Activated T-helper 1 cell treated with anti-CD3 and anti-CD28 coated beads, Interleukin-2, amount 50 U/mL, for 16 hours (primary cell): ENCODE measurements around the gene SLAIN1.

Source experiments
- DNase-seq, 2 donors: peaks; one replicate each; pipeline ENCODE4 v3.0.0-alpha.2; 2020; ENCODE audit warnings: low read depth in 1 of 2, low spot score in 1 of 2

SLAIN1 gene

GRCh38 chr13:77714119-77714755 lies 16.8 kb downstream of the SLAIN1 start:
- DNase-seq: no peak

DNA sequence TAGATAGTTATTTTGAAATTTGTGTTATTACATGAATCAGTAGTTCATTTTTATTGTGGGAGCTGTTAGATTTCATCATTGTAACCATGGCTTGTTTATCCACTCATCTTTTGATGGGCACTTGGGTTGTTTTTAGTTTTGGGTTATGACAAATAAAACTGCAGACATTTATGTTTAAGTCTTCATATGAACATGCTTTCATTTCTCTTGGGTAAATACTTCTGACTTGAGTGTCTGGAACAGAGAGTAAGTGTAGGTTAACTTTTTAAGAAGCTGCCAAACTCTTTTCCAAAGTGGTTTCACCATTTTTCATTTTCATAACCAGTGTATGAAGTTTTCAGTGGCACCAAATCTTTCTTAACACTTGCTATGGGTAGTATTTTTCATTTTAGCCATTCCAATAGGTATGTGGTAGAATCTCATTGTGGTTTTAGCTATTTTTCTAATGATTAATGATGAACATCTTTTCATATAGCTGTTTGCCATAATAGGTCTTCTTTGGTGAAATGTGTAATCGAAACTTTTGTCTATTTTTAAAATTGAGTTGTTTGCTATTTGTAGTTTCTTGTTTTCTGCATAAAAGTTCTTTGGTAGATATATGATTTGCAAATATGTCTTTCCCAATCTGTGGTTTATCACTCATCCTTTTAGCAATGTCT lies 17.9 kb downstream of the SLAIN1 start:
- DNase-seq: no peak

DNA sequence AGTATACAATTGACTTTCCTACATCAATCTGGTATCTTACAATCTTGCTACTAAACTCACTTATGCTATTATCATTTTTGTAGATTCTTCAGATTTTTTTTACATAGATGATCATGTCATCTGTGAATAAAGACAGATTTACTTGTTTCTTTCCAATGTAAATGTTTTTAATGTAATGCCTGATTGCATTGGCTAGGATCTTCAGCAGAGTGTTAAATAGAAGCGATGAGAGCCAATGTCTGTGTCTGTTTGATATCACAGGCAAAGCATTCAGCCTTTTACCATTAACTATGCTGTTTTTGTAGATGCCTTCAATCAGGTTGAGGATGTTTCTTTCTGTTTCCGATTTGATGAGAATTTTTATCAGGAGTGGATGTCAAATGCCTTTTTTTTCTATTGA lies 19.2 kb downstream of the SLAIN1 start:
- no peak for DNase-seq

DNA sequence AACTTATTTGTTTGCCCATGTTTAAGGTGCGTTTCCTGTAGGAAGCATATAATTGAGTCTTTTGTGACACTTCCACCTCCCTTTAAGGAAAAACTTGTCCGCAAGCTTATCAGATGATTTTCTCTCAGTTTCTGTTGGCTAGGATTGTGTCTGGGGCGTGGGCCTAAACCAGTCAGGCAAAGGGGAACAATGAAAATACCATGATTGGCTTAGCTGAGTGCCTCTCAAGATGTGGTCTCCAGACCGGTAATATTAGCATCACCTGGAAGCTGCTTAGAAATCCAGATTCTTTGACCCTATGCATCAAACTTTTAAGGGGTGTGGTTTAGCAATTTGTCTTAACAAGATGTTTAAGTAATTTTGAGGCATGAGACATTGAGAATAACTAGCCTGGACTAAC lies 20.0 kb downstream of the SLAIN1 start:
- no peak for DNase-seq

DNA sequence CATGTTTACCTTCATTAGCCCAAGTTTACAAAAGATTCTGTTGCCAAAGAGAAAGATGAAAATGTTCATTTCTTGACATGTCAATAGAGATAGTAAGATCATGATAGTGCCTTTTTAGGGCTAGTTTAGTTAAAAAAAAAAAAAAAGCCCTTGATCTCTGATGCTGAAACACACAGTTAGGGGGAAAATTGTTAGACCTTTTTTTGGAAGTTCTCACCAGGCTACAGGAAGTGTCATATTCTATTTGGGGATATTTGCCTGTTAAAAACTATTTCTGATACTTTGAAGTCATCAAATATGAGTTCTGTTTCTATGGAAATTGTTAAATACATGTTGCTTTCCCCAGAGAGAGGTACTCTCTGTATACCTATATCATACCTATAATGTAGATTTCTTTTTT lies 21.6 kb downstream of the SLAIN1 start:
- no peak for DNase-seq

DNA sequence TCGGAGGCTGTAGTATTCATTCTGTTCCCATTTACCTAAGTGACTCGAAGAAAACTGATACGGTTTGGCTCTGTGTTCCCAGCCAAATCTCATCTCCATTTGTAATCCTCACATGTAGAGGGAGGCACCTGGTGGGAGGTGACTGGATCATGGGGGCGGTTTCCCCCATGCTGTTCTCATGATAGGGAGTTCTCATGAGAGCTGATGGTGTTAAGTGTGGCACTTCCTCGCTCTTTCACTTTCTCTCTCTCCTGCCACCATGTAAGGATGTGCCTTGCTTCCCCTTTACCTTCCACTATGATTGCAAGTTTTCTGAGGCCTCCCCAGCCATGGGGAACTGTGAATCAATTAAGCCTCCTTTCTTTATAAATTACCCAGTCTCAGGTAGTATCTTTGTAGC lies 23.5 kb downstream of the SLAIN1 start:
- no peak for DNase-seq

GRCh38 chr13:77724092-77724491 lies 26.6 kb downstream of the SLAIN1 start:
- no peak for DNase-seq

DNA sequence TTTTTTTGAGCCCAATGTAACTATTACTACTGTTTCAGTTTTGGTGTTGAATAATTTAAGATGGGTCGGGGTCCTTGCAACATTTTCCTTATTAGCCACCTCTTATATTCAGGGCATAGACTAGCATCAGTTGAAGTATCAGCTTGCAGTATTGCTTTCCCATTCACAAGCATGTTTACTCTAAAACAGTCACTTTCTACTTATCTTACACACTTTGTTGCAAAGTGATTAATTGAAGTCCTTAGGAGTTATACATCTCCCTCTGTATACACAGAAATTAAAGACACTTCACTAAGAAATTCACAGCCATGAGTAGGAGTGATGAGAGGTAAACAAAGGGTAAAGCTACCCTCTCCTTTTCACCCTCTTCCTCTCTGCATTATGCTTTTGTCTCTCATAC lies 27.6 kb downstream of the SLAIN1 start:
- DNase-seq: no peak

GRCh38 chr13:77728265-77729125 lies 31.0 kb downstream of the SLAIN1 start:
- DNase-seq: no peak

DNA sequence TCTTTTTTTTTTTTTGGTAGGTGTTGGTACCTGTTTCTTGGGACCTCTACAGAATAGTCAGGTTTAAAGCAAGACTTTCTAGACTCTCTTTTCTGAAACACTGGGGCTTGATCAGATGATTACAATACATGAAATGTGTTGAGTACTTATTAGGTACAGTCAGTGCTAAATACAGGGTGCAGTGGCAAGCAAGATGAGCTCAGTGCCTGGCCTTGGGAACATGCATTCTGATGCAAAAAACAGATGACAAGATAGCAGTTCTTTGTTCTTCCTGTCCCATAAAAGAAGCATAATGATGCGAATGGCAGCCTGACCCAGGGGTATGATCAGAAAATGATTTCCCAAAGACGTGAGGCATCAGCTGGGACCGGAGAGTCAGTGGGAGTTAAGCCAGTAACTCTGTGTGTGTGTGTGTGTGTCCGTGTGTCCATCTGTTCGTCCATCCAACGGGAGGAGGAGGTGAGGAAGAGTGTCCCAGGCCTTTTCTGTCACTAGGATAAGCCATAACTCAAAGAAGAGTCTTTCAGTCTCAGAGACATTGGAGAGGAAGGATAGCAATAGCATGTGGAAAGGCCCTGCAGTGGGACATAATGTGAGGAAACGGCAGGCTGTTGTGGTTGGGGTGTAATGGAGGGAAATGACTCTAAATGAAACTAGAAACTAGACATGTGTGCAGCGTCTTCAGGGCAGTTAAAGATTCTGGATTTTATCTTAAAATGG lies 32.2 kb downstream of the SLAIN1 start:
- no peak for DNase-seq

DNA sequence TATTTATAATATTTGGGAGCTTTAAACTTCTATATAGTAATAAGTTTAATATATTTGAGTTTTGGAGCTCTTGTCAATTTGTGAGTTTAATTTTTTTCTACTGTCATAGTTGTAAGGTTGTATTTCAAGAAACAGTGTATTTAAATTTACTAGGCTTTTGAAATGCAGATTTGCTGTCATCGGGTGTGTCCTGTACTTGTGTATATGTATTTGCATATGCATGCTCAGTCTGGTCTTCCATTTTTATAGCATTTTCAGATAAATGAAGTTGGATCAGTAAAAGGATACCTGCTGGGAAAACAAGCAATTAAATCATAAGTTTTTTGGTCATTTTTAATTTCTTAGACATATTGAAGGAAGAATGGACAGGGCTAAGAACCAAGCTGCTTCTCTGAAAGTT lies 33.1 kb downstream of the SLAIN1 start:
- no peak for DNase-seq

DNA sequence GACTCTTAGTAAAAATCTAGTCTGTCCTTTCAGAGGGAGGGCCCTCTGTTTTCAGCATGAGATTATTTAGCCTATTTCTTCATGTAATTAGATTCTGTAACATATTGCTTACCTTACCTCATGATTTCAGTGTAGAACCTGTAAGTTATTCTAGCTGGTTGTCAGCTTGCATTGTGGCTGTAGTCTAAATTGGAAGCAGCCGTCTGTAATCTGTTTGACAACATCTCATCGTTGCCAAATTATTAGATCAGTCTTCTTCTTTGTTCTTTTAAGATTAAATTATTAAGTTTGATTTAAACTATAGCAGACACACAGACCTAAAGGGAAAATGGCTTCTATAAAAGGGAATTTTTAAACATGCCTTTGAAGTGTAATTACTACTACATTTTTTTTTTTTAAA lies 34.8 kb downstream of the SLAIN1 start:
- no peak for DNase-seq

GRCh38 chr13:77733674-77734073 lies 36.2 kb downstream of the SLAIN1 start:
- no peak for DNase-seq

DNA sequence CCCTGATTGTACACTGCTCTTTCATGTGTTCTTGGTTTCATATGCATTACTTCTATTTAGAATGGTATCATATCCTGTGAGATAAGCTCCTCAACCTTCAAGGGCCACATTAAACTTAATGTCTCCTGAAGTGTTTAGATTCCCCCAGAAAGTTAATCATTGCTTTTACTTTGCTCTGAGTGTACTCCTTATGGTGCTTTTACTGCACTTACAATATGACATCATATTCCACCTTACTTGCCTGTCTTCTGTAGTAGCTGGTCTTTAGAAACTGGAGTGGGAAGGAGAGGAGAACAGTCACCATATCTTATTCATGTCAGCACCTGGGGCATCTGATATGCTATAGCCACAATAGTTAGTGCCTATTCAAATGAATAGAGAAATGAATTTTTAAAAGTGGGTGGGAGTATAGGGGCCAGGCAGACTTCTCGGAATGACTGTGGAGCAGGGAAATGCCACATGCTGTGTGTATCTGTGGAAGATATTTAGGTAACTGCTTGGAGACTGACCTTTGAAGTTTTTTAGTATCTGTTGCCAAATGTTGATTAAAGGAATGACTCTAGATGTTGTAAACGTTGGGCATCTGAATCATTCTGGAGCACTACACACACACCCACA lies 40.2 kb downstream of the SLAIN1 start:
- no peak for DNase-seq

- no peak for DNase-seq
Measured at GRCh38 chr13:77740097-77740735, 42.7 kb downstream of the SLAIN1 start.

DNA sequence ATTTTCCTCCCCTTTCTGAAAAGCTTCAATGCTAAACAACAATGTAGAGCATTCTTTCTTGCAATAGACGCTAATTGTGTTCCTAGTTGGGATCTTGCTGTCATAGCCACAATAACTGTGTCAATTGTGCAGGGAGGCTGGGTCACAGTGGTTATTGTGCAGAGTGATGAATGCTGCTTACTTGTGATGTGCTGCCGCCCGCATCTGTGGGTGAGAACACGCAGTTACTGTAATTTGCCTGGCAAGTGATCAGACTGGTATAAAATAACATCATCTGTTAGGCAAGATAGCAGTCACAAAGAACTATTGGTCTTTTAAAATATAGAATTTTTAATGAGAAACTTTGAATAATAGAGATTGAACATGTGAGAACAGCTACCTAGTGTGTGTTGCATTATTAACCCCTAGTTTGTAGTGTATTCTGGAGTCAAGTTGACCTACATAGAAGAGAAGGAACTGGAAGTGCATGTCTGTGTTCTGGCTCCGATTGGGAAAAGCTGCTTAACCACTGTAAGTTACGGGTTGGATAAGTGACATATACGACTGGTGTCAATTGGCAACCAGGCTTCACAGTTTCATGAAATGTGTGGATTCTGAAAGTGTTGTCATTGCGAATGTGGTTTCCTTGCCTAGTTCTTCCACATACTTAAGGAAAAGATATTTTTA lies 43.6 kb downstream of the SLAIN1 start:
- DNase-seq: no peak

DNA sequence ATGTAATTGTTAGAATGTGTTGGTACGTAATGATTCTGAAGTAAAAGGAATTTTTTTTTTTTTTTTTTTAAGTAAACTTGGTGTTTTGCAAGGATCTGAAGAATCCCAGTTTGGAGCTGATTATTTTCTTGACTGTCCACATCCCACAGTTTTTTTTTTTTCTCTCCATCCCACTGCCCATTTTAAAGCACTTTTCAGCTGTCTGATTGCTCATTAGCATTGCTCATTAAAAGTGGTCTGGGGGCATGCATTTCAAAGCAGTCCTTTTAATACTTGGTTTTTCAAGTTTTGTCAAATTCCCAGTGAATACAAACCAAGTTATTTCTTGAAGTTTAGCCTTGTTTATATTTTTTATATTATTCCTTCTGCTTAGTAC lies 44.1 kb downstream of the SLAIN1 start:
- no peak for DNase-seq

- DNase-seq: no peak
Measured at GRCh38 chr13:77742801-77743200, 45.3 kb downstream of the SLAIN1 start.

GRCh38 chr13:77745784-77746183 lies 48.3 kb downstream of the SLAIN1 start:
- DNase-seq: no peak

DNA sequence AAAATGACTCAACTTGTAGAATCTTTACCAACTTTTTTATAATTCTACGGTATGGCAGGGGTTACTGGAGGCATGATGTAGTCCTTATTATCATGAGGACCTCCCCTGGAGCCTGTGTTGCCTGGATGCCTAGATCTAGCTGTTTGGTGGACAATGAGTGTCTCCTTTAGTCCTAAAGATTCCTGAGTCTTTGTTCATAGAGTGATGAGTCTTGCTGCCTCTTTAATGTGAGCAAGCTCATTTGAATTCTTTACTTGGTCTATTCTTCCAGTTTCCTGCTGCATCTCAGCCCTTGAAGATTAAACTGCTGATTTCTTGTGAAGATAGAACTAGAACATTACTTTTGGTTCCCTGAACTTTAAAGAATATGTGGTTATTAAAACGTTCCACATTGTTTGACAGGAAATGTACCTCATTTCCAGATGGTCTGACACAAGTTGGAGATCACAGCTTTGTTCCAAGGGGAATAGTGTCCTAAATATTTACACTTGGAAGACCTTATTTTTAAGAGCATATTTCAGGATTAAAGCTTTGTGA lies 51.9 kb downstream of the SLAIN1 start:
- no peak for DNase-seq
